HepG2 (cell line): Measurements from ENCODE around the gene GFER. TPM values are rescaled to one million over a fixed set of nuclear protein-coding genes. Genes with fewer than 3 reads are reported as not detected.

ENCODE experiments used
- CEBPB ChIP-seq: IDR thresholded peaks from 2 replicates; pipeline ENCODE4 v1.6.1; 2011; ENCODE audit warnings: low read depth, low read length, improper control_type of control experiment, borderline replicate concordance
- CHCHD3 ChIP-seq: sonication (generic); formaldehyde crosslinking; IDR thresholded peaks from 2 replicates; pipeline ENCODE4 v1.8.0; 2022; ENCODE audit warnings: mild to moderate bottlenecking, missing genetic modification reagents, moderate library complexity
- FOXM1 ChIP-seq: sonication (generic); formaldehyde crosslinking; IDR thresholded peaks from 2 replicates; pipeline ENCODE4 v1.5.0; 2020; ENCODE audit warnings: missing genetic modification reagents
- IKZF5 ChIP-seq: IDR thresholded peaks from 2 replicates; pipeline ENCODE4 v1.6.1; 2018; ENCODE audit warnings: missing genetic modification reagents, mild to moderate bottlenecking, missing compliant biosample characterization
- MEIS2 ChIP-seq: sonication (generic); formaldehyde crosslinking; IDR thresholded peaks from 2 replicates; pipeline ENCODE4 v1.9.0; 2021; ENCODE audit warnings: mild to moderate bottlenecking, missing genetic modification reagents
- NCOA5 ChIP-seq: sonication (generic); formaldehyde crosslinking; IDR thresholded peaks from 2 replicates; pipeline ENCODE4 v1.4.0; 2020; ENCODE audit warnings: missing genetic modification reagents
- NR2F1 ChIP-seq, 2 experiments: fragments of 450-650 bp in 1 of 2; formaldehyde crosslinking in 1 of 2; IDR thresholded peaks; 2 replicates each; pipeline versions ENCODE4 v1.5.0 to v1.6.1; 2016 to 2020; ENCODE audit warnings: mild to moderate bottlenecking in 1 of 2, missing compliant biosample characterization in 1 of 2, missing genetic modification reagents in 1 of 2, moderate library complexity in 1 of 2
- PITX1 ChIP-seq: sonication (generic); formaldehyde crosslinking; IDR thresholded peaks from 2 replicates; pipeline ENCODE4 v1.5.1; 2020; ENCODE audit warnings: mild to moderate bottlenecking, missing genetic modification reagents
- POLR2AphosphoS5 ChIP-seq: IDR thresholded peaks from 2 replicates; pipeline ENCODE4 v1.6.1; 2012; ENCODE audit warnings: low read depth, low read length
- SMAD1 ChIP-seq: sonication (generic); formaldehyde crosslinking; IDR thresholded peaks from 2 replicates; pipeline ENCODE4 v1.4.0; 2020; ENCODE audit warnings: missing genetic modification reagents, low read depth, mild to moderate bottlenecking, borderline replicate concordance
- YEATS4 ChIP-seq: sonication (generic); formaldehyde crosslinking; IDR thresholded peaks from 2 replicates; pipeline ENCODE4 v1.4.0; 2020; ENCODE audit warnings: missing genetic modification reagents, borderline replicate concordance
- YY1 ChIP-seq: IDR thresholded peaks from 2 replicates; pipeline ENCODE4 v1.6.1; 2011; ENCODE audit warnings: low read length, low read depth, moderate library complexity, mild to moderate bottlenecking; ENCODE audit not compliant: insufficient read depth, insufficient replicate concordance
- ZBTB33 ChIP-seq: sonication (generic); formaldehyde crosslinking; IDR thresholded peaks from 2 replicates; pipeline ENCODE4 v1.4.0; 2020; ENCODE audit warnings: missing genetic modification reagents
- ZFP36L1 ChIP-seq: sonication (generic); formaldehyde crosslinking; IDR thresholded peaks from 2 replicates; pipeline ENCODE4 v1.8.0; 2022; ENCODE audit warnings: mild to moderate bottlenecking, missing genetic modification reagents, moderate library complexity
- ZNF180 ChIP-seq: sonication (generic); formaldehyde crosslinking; IDR thresholded peaks from 2 replicates; pipeline ENCODE4 v1.4.0; 2020; ENCODE audit warnings: low read depth, missing genetic modification reagents, borderline replicate concordance
- ZNF260 ChIP-seq: sonication (generic); formaldehyde crosslinking; IDR thresholded peaks from 2 replicates; pipeline ENCODE4 v1.4.0; 2020; ENCODE audit warnings: missing genetic modification reagents, low read depth, mild to moderate bottlenecking, borderline replicate concordance
- ZNF275 ChIP-seq: sonication (generic); formaldehyde crosslinking; IDR thresholded peaks from 2 replicates; pipeline ENCODE4 v1.8.0; 2022; ENCODE audit warnings: missing genetic modification reagents, mild to moderate bottlenecking, inconsistent platforms, borderline replicate concordance
- ZNF296 ChIP-seq: sonication (generic); formaldehyde crosslinking; conservative IDR thresholded peaks from 2 replicates; pipeline ENCODE4 v1.5.0; 2020; ENCODE audit warnings: mild to moderate bottlenecking, missing genetic modification reagents
- ZNF441 ChIP-seq: sonication (generic); formaldehyde crosslinking; IDR thresholded peaks from 2 replicates; pipeline ENCODE4 v1.7.0; 2021; ENCODE audit warnings: missing genetic modification reagents, borderline replicate concordance
- ZNF713 ChIP-seq: sonication (generic); formaldehyde crosslinking; IDR thresholded peaks from 2 replicates; pipeline ENCODE4 v1.4.0; 2020; ENCODE audit warnings: mild to moderate bottlenecking, missing genetic modification reagents
- polyA plus RNA-seq, 8 experiments: library from polyadenylated mRNA; depleted of rRNA in 3 of 8; stranded (reverse) in 7 of 8; unstranded in 1 of 8; fragments of >200 nt; fragmentation: Illumina TruSeq in 4 of 8; extraction: Trizol in 4 of 8; gene quantifications; 2 replicates each; pipeline versions ENCODE4 v1.2.1 to v1.2.3, GENCODE V29; 2011 to 2016; ENCODE audit warnings: low read depth in 4 of 8, missing spikeins in 1 of 8, mixed read lengths in 1 of 8; ENCODE audit not compliant: insufficient read depth in 1 of 8
- total RNA-seq, 5 experiments: library from RNA; depleted of rRNA; stranded (reverse); fragments of >200 nt; fragmentation: Illumina TruSeq; extraction: Trizol; gene quantifications; 2 replicates each; pipeline ENCODE4 v1.2.3, GENCODE V29; 2016; ENCODE audit warnings: low read depth in 1 of 5
- TF ChIP-seq, protein P1 (sequence below): sonication (generic); formaldehyde crosslinking; IDR thresholded peaks from 2 replicates; pipeline ENCODE4 v1.8.0; 2022; ENCODE audit warnings: missing genetic modification reagents, low read depth, mild to moderate bottlenecking, borderline replicate concordance
- TF ChIP-seq, protein P2 (sequence below): sonication (generic); formaldehyde crosslinking; IDR thresholded peaks from 2 replicates; pipeline ENCODE4 v1.5.1; 2020; ENCODE audit warnings: missing genetic modification reagents, mild to moderate bottlenecking, borderline replicate concordance

Gene GFER
- total and polyA plus RNA-seq, 2 of the 13 experiments (the other 11 are each of a cell fraction or from before 2014, with no cell fraction given): 28.6 to 71.7 TPM

DNA sequence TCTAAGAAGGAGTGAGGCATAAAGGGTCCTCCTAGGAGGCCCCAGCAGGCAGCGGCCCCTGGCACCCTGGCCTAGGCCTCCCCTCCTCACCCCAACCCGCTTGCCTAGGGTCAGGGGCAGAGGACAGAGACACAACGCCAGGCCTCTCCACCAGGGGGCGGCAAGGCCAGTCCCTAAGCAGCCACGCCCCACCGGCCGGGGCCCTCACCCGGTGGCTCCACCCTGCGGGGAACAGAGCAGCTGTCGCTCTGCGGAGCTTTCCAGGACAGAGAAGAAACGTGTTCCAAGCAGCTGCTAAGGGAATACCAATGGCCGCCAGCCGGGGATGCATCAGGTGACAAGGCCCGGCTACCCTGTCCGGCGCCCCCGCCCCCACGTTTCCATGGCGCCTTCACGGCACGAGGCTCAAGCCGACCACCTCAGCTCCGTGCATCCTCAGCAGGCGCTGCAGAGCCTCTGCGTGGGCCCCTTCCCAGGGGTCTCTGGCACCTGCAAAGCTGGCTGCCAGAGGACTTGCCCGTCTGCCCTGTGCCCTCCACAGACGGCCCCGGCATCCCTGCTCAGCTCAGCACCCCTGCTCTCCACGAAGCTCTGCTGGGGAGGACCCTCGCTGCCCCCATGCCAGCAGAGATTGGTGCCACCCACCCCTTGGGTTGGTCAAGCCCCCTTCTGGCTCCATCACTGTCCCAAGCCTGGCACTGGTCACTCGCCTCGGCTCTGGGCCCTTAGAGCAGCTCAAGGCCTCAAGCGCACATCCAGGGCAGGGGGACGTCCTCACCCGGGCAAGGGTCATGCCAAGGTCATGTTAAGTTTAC, 20.0 kb downstream of the GFER start (continued):
- TF ChIP-seq ZBTB33 (CRISPR knock-in tag): peak; percentile 86
- TF ChIP-seq ZNF713: no peak
- TF ChIP-seq CEBPB: no peak
- no peak for TF ChIP-seq SMAD1 (CRISPR knock-in tag)
- no peak for TF ChIP-seq CHCHD3 (CRISPR knock-in tag)
- no peak for TF ChIP-seq NR2F1 (CRISPR knock-in tag; IDR thresholded peaks at IDR 0.05)
- peak; percentile 55; the same call in 1 of the 2 replicates for TF ChIP-seq YEATS4 (CRISPR knock-in tag)
- no peak for TF ChIP-seq POLR2AphosphoS5
- no peak for TF ChIP-seq ZFP36L1 (CRISPR knock-in tag)
- peak; percentile 82 for TF ChIP-seq YY1
- no peak for TF ChIP-seq NCOA5 (CRISPR knock-in tag)
- no peak for TF ChIP-seq ZNF441
- TF ChIP-seq PITX1 (CRISPR knock-in tag): peak; percentile 40; the same call in 1 of the 2 replicates
- TF ChIP-seq, protein P1, sequence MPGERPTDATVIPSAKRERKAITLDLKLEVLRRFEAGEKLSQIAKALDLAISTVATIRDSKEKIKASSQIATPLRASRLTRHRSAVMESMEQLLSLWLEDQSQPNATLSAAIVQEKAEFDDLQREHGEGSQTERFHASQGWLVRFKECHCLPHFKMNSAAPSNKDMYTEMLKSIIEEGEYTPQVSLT: no peak
- no peak for TF ChIP-seq MEIS2 (CRISPR knock-in tag)
- no peak for TF ChIP-seq ZNF296 (CRISPR knock-in tag)
- TF ChIP-seq ZNF180 (CRISPR knock-in tag): no peak
- TF ChIP-seq FOXM1: no peak
- no peak for TF ChIP-seq ZNF260
- TF ChIP-seq, protein P2, sequence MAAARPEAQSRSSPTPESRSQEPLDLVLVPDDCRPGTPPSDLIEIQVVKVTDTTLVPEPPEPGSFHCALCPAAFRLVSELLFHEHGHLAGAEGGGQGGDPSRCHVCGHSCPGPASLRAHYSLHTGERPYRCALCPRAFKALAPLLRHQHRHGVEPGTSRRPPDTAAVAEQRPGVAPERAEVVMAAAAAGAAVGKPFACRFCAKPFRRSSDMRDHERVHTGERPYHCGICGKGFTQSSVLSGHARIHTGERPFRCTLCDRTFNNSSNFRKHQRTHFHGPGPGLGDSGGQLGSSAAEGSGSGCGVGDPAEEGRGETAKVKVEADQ (CRISPR knock-in tag): peak; percentile 83; the same call in 1 of the 2 replicates
- TF ChIP-seq IKZF5 (CRISPR knock-in tag): peak; percentile 66; the same call in 1 of the 2 replicates
- no peak for TF ChIP-seq ZNF275
